Liver (tissue), 9 donors: ENCODE data around the gene METTL17. TPM values are rescaled to one million over a fixed set of nuclear protein-coding genes. Genes with fewer than 3 reads are reported as not detected.

ENCODE experiments used
- DNase-seq: peaks from one replicate; pipeline ENCODE4 v3.0.0-alpha.2; 2017; ENCODE audit warnings: low spot score
- H3K27ac ChIP-seq, 2 donors: one replicate each; pipeline ENCODE4 v1.7.0; 2013; ENCODE audit warnings: inconsistent platforms in 2 of 2, low read length in 2 of 2, control low read depth in 1 of 2, low read depth in 1 of 2, mild to moderate bottlenecking in 1 of 2
- H3K27me3 ChIP-seq, 4 donors: one replicate each; pipeline versions ENCODE4 v1.6.1 to v1.7.0; 2013; ENCODE audit warnings: low read length in 3 of 4, inconsistent platforms in 1 of 4, mild to moderate bottlenecking in 1 of 4, moderate library complexity in 1 of 4; ENCODE audit not compliant: control insufficient read depth in 4 of 4, insufficient read depth in 4 of 4
- H3K36me3 ChIP-seq, 4 donors: one replicate each; pipeline versions ENCODE4 v1.6.1 to v1.7.0; 2013; ENCODE audit warnings: low read length in 3 of 4, mild to moderate bottlenecking in 3 of 4, low read depth in 1 of 4, moderate library complexity in 1 of 4; ENCODE audit not compliant: control insufficient read depth in 4 of 4, insufficient read depth in 3 of 4
- H3K4me1 ChIP-seq, 4 donors: one replicate each; pipeline versions ENCODE4 v1.6.1 to v1.7.0; 2013; ENCODE audit warnings: low read length in 3 of 4, mild to moderate bottlenecking in 3 of 4, moderate library complexity in 1 of 4; ENCODE audit not compliant: control insufficient read depth in 4 of 4, insufficient read depth in 4 of 4
- H3K4me3 ChIP-seq, 3 donors: one replicate each; pipeline versions ENCODE4 v1.6.1 to v1.7.0; 2013; ENCODE audit warnings: low read length in 3 of 3, control low read depth in 1 of 3, low read depth in 1 of 3, mild to moderate bottlenecking in 1 of 3
- H3K9ac ChIP-seq, 2 donors: one replicate each; pipeline ENCODE4 v1.7.0; 2013; ENCODE audit warnings: low read length in 2 of 2, mild to moderate bottlenecking in 2 of 2, moderate library complexity in 2 of 2, control low read depth in 1 of 2, low read depth in 1 of 2
- H3K9me3 ChIP-seq, 4 donors: one replicate each; pipeline versions ENCODE4 v1.6.1 to v1.7.0; 2013; ENCODE audit warnings: low read length in 3 of 4; ENCODE audit not compliant: control insufficient read depth in 4 of 4
- CTCF ChIP-seq: fragments of 150-350 bp; IDR thresholded peaks from 2 replicates; pipeline ENCODE4 v1.5.1; 2017; ENCODE audit warnings: improper control_type of control experiment, low read depth, low read length; ENCODE audit not compliant: missing input control
- EGR1 ChIP-seq, 2 donors: IDR thresholded peaks; 2 replicates each; pipeline ENCODE4 v1.6.1; 2016 to 2018; ENCODE audit warnings: antibody characterized with exemption in 2 of 2, low read depth in 2 of 2
- FOXA1 ChIP-seq: IDR thresholded peaks from 2 replicates; pipeline ENCODE4 v1.6.1; 2016; ENCODE audit warnings: antibody characterized with exemption
- FOXA2 ChIP-seq: IDR thresholded peaks from 2 replicates; pipeline ENCODE4 v1.6.1; 2016; ENCODE audit warnings: antibody characterized with exemption
- GABPA ChIP-seq, 2 donors: IDR thresholded peaks in 1 of 2; conservative IDR thresholded peaks in 1 of 2; 2 replicates each; pipeline ENCODE4 v1.6.1; 2016; ENCODE audit warnings: antibody characterized with exemption in 2 of 2, mild to moderate bottlenecking in 1 of 2, moderate library complexity in 1 of 2
- HNF4A ChIP-seq, 2 donors: conservative IDR thresholded peaks; 2 replicates each; pipeline ENCODE4 v1.6.1; 2016; ENCODE audit warnings: antibody characterized with exemption in 2 of 2, mild to moderate bottlenecking in 2 of 2
- HNF4G ChIP-seq: IDR thresholded peaks from 2 replicates; pipeline ENCODE4 v1.6.1; 2016; ENCODE audit warnings: antibody characterized with exemption
- MAX ChIP-seq: IDR thresholded peaks from 2 replicates; pipeline ENCODE4 v1.6.1; 2016; ENCODE audit warnings: antibody characterized with exemption
- NR2F2 ChIP-seq: IDR thresholded peaks from 2 replicates; pipeline ENCODE4 v1.6.1; 2016; ENCODE audit warnings: antibody characterized with exemption
- RAD21 ChIP-seq, 2 donors: IDR thresholded peaks; 2 replicates each; pipeline ENCODE4 v1.6.1; 2016; ENCODE audit warnings: antibody characterized with exemption in 2 of 2, mild to moderate bottlenecking in 2 of 2
- REST ChIP-seq: IDR thresholded peaks from 2 replicates; pipeline ENCODE4 v1.6.1; 2016; ENCODE audit warnings: antibody characterized with exemption, mild to moderate bottlenecking
- RXRA ChIP-seq, 2 donors: IDR thresholded peaks; 2 replicates each; pipeline ENCODE4 v1.6.1; 2017 to 2018; ENCODE audit warnings: antibody characterized with exemption in 2 of 2, mild to moderate bottlenecking in 1 of 2
- SP1 ChIP-seq: IDR thresholded peaks from 2 replicates; pipeline ENCODE4 v1.6.1; 2018; ENCODE audit warnings: antibody characterized with exemption, mild to moderate bottlenecking
- TAF1 ChIP-seq: conservative IDR thresholded peaks from 2 replicates; pipeline ENCODE4 v1.6.1; 2016; ENCODE audit warnings: antibody characterized with exemption, mild to moderate bottlenecking
- YY1 ChIP-seq: IDR thresholded peaks from 2 replicates; pipeline ENCODE4 v1.6.1; 2016; ENCODE audit warnings: antibody characterized with exemption, mild to moderate bottlenecking
- WGBS: extraction: QIAGEN DNeasy Blood & Tissue Kit; methylation state at CpG from one replicate; pipeline ENCODE4 v1.1.7; 2013; 5-methylcytosine and 5-hydroxymethylcytosine counted together
- polyA plus RNA-seq, 2 donors: library from polyadenylated mRNA; stranded (reverse) in 1 of 2; unstranded in 1 of 2; fragments of 200-250 nt in 1 of 2; fragments of >200 nt in 1 of 2; fragmentation: Nextera tagmentation in 1 of 2; extraction: Ambion mirVana in 1 of 2; gene quantifications; one replicate each; pipeline versions ENCODE4 v1.2.1 to v1.2.3, GENCODE V29; 2013 to 2015
- total RNA-seq, 2 donors: library from RNA; depleted of rRNA; stranded (reverse); fragments of >200 nt; gene quantifications; one replicate each; pipeline ENCODE4 v1.2.3, GENCODE V29; 2014
- TF ChIP-seq, protein P1 (sequence below): IDR thresholded peaks from 2 replicates; pipeline ENCODE4 v1.6.1; 2016; ENCODE audit warnings: antibody characterized with exemption
- TF ChIP-seq, protein P2 (sequence below): IDR thresholded peaks from 2 replicates; pipeline ENCODE4 v1.6.1; 2016; ENCODE audit warnings: antibody characterized with exemption
- donor health status: healthy.
- donor health status: healthy.
- donor health status: healthy.
- donor health status: healthy.
- donor health status: healthy.

The METTL17 gene
- total and polyA plus RNA-seq, 4 donors, result 31.0 to 64.8 (median 47.3) TPM

DNA sequence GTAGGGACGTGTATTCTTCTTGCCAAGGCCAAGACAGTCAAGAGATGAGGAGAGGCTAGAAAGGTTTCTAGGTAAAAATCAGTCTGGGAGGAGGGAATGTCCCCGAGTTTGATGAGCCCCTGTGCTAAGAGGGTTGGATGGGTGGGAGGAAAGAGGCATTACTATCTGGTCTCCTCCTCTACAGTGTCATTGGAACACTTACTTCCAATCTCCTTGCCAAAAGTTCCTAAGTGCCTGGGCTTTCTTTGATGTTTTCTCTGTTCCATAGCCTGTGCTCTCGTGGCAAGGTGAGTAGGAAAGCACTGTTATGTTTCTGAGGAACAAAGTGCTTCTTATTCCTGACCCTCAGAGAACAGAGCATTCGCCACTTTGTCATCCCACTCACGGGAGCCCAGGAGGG lies 44.9 kb downstream of the METTL17 start, which contains the start of gene RNASE13:
RNASE13 (minus strand) TSS at position 101 of the 400 bp plus-strand sequence. CDS start 519 bp downstream, outside the sequence.
- no peak for TF ChIP-seq NR2F2
- no peak for TF ChIP-seq REST
- TF ChIP-seq FOXA1, result no peak
- TF ChIP-seq HNF4A (conservative IDR thresholded peaks at IDR 0.05), result no peak
- TF ChIP-seq SP1, result no peak
- no peak for TF ChIP-seq EGR1 (IDR thresholded peaks at IDR 0.05; ENCODE audit: low read depth in 2 of 2)
- TF ChIP-seq YY1, result no peak
- TF ChIP-seq, protein P1, sequence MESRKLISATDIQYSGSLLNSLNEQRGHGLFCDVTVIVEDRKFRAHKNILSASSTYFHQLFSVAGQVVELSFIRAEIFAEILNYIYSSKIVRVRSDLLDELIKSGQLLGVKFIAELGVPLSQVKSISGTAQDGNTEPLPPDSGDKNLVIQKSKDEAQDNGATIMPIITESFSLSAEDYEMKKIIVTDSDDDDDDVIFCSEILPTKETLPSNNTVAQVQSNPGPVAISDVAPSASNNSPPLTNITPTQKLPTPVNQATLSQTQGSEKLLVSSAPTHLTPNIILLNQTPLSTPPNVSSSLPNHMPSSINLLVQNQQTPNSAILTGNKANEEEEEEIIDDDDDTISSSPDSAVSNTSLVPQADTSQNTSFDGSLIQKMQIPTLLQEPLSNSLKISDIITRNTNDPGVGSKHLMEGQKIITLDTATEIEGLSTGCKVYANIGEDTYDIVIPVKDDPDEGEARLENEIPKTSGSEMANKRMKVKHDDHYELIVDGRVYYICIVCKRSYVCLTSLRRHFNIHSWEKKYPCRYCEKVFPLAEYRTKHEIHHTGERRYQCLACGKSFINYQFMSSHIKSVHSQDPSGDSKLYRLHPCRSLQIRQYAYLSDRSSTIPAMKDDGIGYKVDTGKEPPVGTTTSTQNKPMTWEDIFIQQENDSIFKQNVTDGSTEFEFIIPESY, result no peak
- TF ChIP-seq, protein P2, sequence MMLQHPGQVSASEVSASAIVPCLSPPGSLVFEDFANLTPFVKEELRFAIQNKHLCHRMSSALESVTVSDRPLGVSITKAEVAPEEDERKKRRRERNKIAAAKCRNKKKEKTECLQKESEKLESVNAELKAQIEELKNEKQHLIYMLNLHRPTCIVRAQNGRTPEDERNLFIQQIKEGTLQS, result no peak
- no peak for TF ChIP-seq MAX
- no peak for TF ChIP-seq RXRA (IDR thresholded peaks at IDR 0.05)
- no peak for TF ChIP-seq GABPA (IDR thresholded peaks at IDR 0.05 in 1 of 2, conservative IDR thresholded peaks at IDR 0.05 in 1 of 2)
- no peak for TF ChIP-seq CTCF
- H3K9ac ChIP-seq, result no peak within 1 kb of the TSS
- peaks cover 0 to 10% (median 1%) of the 10 kb centered on the region in 4 donors for H3K36me3 ChIP-seq
- H3K4me1 ChIP-seq, result peaks cover 0 to 24% (median 15%) of the 10 kb centered on the region in 4 donors
- WGBS, result 81% methylated on average over 5 of the region's 5 CpGs
- no peak within 1 kb of the TSS for H3K27ac ChIP-seq
- H3K9me3 ChIP-seq, result no peaks in the 10 kb centered on the region
- H3K27me3 ChIP-seq, result no peaks in the 10 kb centered on the region
- no peak within 1 kb of the TSS for H3K4me3 ChIP-seq
- no peak for DNase-seq

- Histone ChIP-seq H3K4me1 (peaks cover 4 to 37% (median 27%) of the 10 kb centered on the region in 4 donors), H3K27me3 (no peaks in the 10 kb centered on the region), H3K4me3 (no peak overlapping the region), H3K27ac (no peak overlapping the region), H3K9ac (no peak overlapping the region), H3K36me3 (no peaks in the 10 kb centered on the region), H3K9me3 (no peaks in the 10 kb centered on the region)
- 94% methylated on average over 7 of the region's 7 CpGs for WGBS
- DNase-seq, result no peak
- TF ChIP-seq HNF4G, result no peak
- TF ChIP-seq CTCF, result no peak
- TF ChIP-seq REST, result no peak
- TF ChIP-seq HNF4A (conservative IDR thresholded peaks at IDR 0.05), result no peak
- TF ChIP-seq FOXA1, result no peak
- TF ChIP-seq FOXA2, result no peak
- no peak for TF ChIP-seq GABPA (IDR thresholded peaks at IDR 0.05 in 1 of 2, conservative IDR thresholded peaks at IDR 0.05 in 1 of 2)
- no peak for TF ChIP-seq TAF1
- no peak for TF ChIP-seq RAD21 (IDR thresholded peaks at IDR 0.05)
- no peak for TF ChIP-seq EGR1 (IDR thresholded peaks at IDR 0.05; ENCODE audit: low read depth in 2 of 2)
- no peak for TF ChIP-seq MAX
- no peak for TF ChIP-seq NR2F2
- TF ChIP-seq RXRA (IDR thresholded peaks at IDR 0.05), result no peak
Measured at GRCh38 chr14:21036751-21037150, 47.0 kb downstream of the METTL17 start.
